ENCODE measurements around the gene PRKN.

GRCh38 chr6:161837854-161838253 lies 889.7 kb downstream of the PRKN start:
- TF ChIP-seq CTCF (conservative IDR thresholded peaks at IDR 0.05; ENCODE audit: low read depth, low read length) (no peak), EZH2 (IDR thresholded peaks at IDR 0.05; ENCODE audit: borderline replicate concordance, low read depth, low read length, poor library complexity, severe bottlenecking) (no peak)

All from A673 (cell line).